ENCODE data around the gene CPT1B. TPM values are rescaled to one million over a fixed set of nuclear protein-coding genes. Genes with fewer than 3 reads are reported as not detected.
"Not testable (repeated sequence)": the region's sequence is repeated elsewhere in the genome, so short reads cannot be mapped to it uniquely, and the experiment has no call there.

The CPT1B gene
- total and polyA plus RNA-seq, 4 donors, result 8.2 to 30.1 (median 17.8) TPM

DNA sequence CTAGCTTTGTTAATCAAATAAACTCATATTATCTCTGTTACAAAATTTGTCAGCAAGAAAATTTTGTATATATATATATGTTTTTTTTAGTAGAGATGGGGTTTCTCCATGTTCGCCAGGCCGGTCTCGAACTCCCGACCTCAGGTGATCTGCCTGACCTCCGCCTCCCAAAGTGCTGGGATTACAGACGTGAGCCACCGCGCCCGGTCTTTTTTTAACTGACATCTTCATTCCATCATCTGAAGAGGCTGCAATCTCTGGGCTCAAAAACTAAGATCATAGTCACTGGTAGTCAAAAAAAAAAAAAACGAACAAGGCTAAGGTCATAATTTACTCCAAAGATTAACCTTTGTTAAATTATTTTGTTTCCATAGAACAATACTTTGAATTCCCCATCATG is 37.8 kb downstream of the CPT1B start:
- Histone ChIP-seq H3K27me3 (ENCODE audit: control insufficient read depth, insufficient read depth, low read length) (peaks cover 32% of the 10 kb centered on the region), H3K36me3 (ENCODE audit: control insufficient read depth, insufficient read depth, low read length) (no peaks in the 10 kb centered on the region), H3K4me3 (ENCODE audit: low read depth, low read length) (no peak overlapping the region), H3K9me3 (ENCODE audit: control insufficient read depth, insufficient read depth, low read length) (no peaks in the 10 kb centered on the region), H3K27ac (ENCODE audit: low read depth, low read length) (no peak overlapping the region), H3K4me1 (ENCODE audit: control insufficient read depth, insufficient read depth, low read length) (peaks cover 11% of the 10 kb centered on the region)
- 92% methylated on average over 9 of the region's 10 CpGs for WGBS (ENCODE audit: insufficient coverage)
- DNase-seq (ENCODE audit: low read depth in 4 of 6, low spot score in 6 of 6), result no peak

DNA sequence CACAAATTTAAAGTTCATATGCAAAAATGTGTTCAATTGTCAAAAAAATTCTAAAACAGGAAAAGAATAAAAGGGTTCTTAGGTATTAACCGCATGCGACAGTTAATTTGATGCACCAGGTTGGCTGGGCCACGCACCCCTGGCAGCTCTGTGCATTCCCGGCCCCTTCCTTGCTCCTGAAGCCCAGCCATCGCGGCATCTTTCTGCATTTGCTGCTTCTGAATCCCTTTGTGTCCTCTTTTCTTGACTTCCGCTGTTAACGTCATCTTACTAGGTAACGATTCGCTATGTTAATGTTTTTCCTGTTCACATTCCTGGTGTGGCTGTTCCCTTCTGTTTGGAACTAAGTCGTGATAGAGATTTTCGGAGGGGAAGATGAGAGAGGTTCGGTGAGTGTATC is 40.5 kb downstream of the CPT1B start:
- Histone ChIP-seq H3K9me3 (ENCODE audit: control insufficient read depth, insufficient read depth, low read length) (no peaks in the 10 kb centered on the region), H3K4me1 (ENCODE audit: control insufficient read depth, insufficient read depth, low read length) (no peaks in the 10 kb centered on the region), H3K27me3 (ENCODE audit: control insufficient read depth, insufficient read depth, low read length) (peaks cover 32% of the 10 kb centered on the region), H3K36me3 (ENCODE audit: control insufficient read depth, insufficient read depth, low read length) (no peaks in the 10 kb centered on the region), H3K27ac (ENCODE audit: low read depth, low read length) (no peak overlapping the region), H3K4me3 (ENCODE audit: low read depth, low read length) (no peak overlapping the region)
- no peak for DNase-seq (ENCODE audit: low read depth in 4 of 6, low spot score in 6 of 6)
- 80% methylated on average over 13 of the region's 13 CpGs for WGBS (ENCODE audit: insufficient coverage)

DNA sequence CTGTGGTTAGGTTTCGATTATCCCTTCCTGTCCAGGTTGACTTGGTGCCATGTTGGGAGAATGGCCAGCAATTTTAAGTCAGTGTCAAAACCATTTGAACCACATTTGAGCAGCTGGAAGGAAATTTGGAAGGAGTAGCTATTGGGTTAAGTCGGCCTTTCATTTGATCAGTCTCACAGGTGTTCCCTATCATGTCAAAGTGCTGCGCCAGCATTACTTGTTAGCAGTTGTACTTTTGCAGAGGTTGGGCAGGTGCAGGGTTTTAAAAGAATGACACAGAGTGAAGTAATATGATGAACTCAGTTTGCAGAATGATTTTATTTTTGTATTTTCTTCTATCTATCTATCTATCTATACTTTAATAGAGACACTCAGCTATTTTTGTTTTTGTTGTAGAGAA is 42.0 kb downstream of the CPT1B start:
- Histone ChIP-seq H3K4me1 (ENCODE audit: control insufficient read depth, insufficient read depth, low read length) (peaks cover 14% of the 10 kb centered on the region), H3K4me3 (ENCODE audit: low read depth, low read length) (no peak overlapping the region), H3K36me3 (ENCODE audit: control insufficient read depth, insufficient read depth, low read length) (no peaks in the 10 kb centered on the region), H3K9me3 (ENCODE audit: control insufficient read depth, insufficient read depth, low read length) (no peaks in the 10 kb centered on the region), H3K27ac (ENCODE audit: low read depth, low read length) (no peak overlapping the region), H3K27me3 (ENCODE audit: control insufficient read depth, insufficient read depth, low read length) (peaks cover 42% of the 10 kb centered on the region)
- WGBS (ENCODE audit: insufficient coverage), result 100% methylated on average over 1 of the region's 3 CpGs
- DNase-seq (ENCODE audit: low read depth in 4 of 6, low spot score in 6 of 6), result no peak

DNA sequence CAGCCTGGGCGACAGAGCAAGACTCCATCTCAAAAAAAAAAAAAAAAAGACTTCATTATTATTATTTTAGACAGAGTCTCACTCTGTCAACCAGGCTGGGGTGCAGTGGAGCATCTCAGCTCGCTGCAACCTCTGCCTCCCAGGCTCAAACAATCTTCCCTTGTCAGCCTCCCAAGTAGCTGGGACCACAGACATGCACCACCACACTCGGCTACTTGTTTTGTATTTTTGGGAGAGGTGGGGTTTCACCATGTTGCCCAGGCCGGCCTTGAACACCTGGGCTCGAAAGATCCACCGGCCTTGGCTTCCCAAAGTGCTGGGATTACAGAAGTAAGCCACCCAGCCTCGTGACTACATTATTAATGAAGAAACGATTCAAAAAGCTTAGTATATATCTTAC is 43.1 kb downstream of the CPT1B start:
- no peak for DNase-seq (ENCODE audit: low read depth in 4 of 6, low spot score in 6 of 6)
- no peaks in the 10 kb centered on the region for H3K9me3 ChIP-seq (ENCODE audit: control insufficient read depth, insufficient read depth, low read length)
- H3K4me3 ChIP-seq (ENCODE audit: low read depth, low read length), result no peak overlapping the region
- no peak overlapping the region for H3K27ac ChIP-seq (ENCODE audit: low read depth, low read length)
- peaks cover 53% of the 10 kb centered on the region for H3K27me3 ChIP-seq (ENCODE audit: control insufficient read depth, insufficient read depth, low read length)
- no CpG with 5 or more reads among the region's 8 CpGs for WGBS (ENCODE audit: insufficient coverage)
- peaks cover 25% of the 10 kb centered on the region for H3K4me1 ChIP-seq (ENCODE audit: control insufficient read depth, insufficient read depth, low read length)
- no peaks in the 10 kb centered on the region for H3K36me3 ChIP-seq (ENCODE audit: control insufficient read depth, insufficient read depth, low read length)

DNA sequence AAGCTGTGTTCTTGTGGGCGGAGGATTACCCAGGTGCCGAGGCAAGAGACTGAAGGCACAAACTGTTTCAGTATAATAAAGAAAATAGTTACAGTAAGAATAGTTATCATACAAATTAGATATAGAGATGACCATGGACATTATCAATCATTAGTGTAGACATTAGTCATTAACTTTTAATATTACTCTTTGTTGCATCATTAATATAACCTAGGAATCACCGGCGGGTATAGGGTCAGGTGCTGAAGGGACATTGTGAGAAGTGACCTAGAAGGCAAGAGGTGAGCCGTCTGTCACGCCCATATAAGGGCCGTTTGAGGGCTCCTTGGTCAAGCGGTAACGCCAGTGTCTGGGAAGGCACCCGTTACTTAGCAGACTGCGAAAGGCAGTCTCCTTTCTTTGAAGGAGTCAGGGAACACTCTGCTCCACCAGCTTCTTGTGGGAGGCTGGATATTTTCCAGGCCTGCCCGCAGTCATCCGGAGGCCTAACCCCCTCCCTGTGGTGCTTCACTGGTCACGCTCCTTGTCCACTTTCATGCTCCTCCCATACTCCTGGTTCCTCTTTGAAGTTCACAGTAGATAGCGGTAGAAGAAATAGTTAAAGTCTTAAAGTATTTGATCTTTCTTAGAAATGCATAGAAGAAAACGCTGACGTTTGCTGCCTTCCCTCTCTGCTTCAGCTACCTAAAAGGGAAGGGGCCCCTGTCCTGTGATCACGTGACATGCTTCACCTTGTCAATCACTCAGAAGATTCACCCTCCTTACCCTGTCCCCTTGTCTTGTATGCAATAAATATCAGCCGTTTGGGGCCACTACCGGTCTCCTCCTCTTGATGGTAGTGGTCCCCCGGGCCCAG is 44.1 kb downstream of the CPT1B start:
- H3K36me3 ChIP-seq (ENCODE audit: control insufficient read depth, insufficient read depth, low read length); DNase-seq (ENCODE audit: low read depth in 4 of 6, low spot score in 6 of 6); H3K9me3 ChIP-seq (ENCODE audit: control insufficient read depth, insufficient read depth, low read length); H3K27ac ChIP-seq (ENCODE audit: low read depth, low read length); H3K4me3 ChIP-seq (ENCODE audit: low read depth, low read length): not testable (repeated sequence)
- H3K4me1 ChIP-seq (ENCODE audit: control insufficient read depth, insufficient read depth, low read length), result peaks cover 32% of the 10 kb centered on the region
- 57% methylated on average over 8 of the region's 21 CpGs for WGBS (ENCODE audit: insufficient coverage)
- H3K27me3 ChIP-seq (ENCODE audit: control insufficient read depth, insufficient read depth, low read length), result peaks cover 61% of the 10 kb centered on the region

DNA sequence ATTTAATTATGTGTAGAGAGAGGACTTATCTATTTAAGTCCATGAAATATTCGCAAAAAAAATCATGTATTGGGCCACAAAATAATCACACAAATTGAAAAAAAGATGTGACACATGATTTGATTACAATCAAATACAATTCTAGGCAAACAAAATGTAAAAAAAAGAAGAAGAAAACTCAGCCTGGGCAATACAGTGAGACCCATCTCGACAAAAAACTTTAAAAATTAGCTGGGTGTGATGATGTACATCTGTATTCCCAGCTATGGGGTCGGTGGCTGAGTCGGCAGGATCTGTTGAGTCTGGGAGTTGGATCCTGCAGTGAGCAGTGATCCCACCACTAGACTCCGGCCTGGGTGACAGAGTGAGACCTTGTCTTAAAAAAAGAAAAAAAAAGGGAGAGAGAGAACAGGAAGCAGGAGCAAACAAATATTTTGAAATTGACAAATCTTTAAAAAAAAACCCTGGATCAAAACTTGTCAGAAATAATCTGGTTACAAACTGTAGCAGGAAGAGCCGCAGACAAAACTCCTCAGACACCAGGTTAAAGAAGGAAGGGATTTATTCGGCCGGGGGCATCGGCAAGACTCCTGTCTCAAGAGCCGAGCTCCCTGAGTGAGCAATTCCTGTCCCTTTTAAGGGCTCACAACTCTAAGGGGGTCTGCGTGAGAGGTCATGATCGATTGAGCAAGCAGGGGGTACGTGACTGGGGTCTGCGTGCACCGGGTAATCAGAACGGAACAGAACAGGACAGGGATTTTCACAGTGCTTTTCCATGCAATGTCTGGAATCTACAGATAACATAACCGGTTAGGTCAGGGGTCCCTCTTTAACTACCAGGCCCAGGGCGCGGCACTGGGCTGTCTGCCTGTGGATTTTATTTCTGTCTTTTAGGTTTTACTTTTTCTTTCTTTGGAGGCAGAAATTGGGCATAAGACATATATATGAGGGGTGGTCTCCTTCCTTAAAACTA is 45.1 kb downstream of the CPT1B start:
- no peak for DNase-seq (ENCODE audit: low read depth in 4 of 6, low spot score in 6 of 6)
- Histone ChIP-seq H3K36me3 (ENCODE audit: control insufficient read depth, insufficient read depth, low read length) (peaks cover 2% of the 10 kb centered on the region), H3K4me1 (ENCODE audit: control insufficient read depth, insufficient read depth, low read length) (peaks cover 34% of the 10 kb centered on the region), H3K9me3 (ENCODE audit: control insufficient read depth, insufficient read depth, low read length) (no peaks in the 10 kb centered on the region), H3K27me3 (ENCODE audit: control insufficient read depth, insufficient read depth, low read length) (peaks cover 64% of the 10 kb centered on the region), H3K4me3 (ENCODE audit: low read depth, low read length) (no peak overlapping the region), H3K27ac (ENCODE audit: low read depth, low read length) (no peak overlapping the region)
- 76% methylated on average over 12 of the region's 19 CpGs for WGBS (ENCODE audit: insufficient coverage)

DNA sequence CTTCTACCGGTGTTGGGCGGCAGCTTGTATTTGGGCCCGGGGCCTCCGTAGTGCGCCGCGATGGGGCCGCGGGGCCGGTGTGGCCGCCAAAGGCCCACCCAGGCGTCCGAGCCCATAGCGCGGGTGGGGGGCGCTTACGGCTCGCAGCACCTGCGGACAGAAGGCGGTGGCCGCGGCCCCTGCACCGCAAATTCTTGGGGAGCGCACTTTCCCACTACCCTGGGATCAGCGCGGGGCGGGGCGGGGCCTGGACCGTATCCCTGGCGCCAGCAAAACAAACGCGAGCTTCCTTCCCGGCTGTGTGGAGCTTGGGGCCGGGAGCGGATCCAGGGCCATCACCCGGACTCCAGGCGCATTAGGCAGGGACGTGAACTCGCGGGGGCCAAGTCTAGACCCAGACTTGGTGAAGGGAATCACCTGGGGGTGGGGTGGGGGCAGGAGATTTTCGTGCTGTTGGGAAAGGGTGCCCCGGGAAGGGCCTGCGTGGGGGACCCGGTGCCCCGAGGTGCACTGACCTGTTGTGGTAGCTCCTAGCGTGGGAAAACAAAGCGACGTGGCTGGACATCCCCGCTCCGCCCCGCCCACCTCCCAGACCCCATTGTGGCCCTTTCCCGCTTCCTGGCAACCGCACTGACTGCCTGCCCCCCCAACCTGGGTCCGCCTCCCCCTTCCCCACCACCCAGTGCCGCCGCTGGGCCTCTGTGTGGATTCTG is 46.1 kb downstream of the CPT1B start:
- H3K4me1 ChIP-seq (ENCODE audit: control insufficient read depth, insufficient read depth, low read length), result peaks cover 40% of the 10 kb centered on the region
- WGBS (ENCODE audit: insufficient coverage), result 1% methylated on average over 47 of the region's 56 CpGs

DNA sequence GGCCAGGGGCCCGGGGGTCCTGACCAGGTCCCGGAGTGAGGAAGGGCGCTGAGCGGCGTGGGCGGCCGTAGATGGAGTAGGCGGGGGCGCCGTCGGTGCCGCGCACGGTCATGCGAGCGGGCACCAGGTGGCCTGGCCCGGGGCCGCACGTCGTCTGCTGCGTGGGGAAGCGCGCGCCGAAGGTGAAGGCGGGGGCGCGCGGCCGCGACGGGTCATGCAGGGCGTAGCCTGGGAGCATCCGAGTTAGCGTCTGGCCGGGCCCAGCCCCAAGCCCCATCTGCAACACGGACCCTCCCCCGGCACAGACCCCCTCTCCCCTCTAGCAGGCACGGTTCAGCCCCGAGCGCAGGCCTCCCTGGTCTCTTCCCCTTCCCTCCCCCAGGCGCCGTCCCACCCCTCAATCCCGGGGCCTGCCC is 46.7 kb downstream of the CPT1B start:
- Histone ChIP-seq H3K9me3 (ENCODE audit: control insufficient read depth, insufficient read depth, low read length) (no peaks in the 10 kb centered on the region), H3K27ac (ENCODE audit: low read depth, low read length) (peak overlapping the region; percentile 33), H3K4me1 (ENCODE audit: control insufficient read depth, insufficient read depth, low read length) (peaks cover 46% of the 10 kb centered on the region), H3K36me3 (ENCODE audit: control insufficient read depth, insufficient read depth, low read length) (peaks cover 8% of the 10 kb centered on the region), H3K4me3 (ENCODE audit: low read depth, low read length) (peak overlapping the region; percentile 9), H3K27me3 (ENCODE audit: control insufficient read depth, insufficient read depth, low read length) (peaks cover 62% of the 10 kb centered on the region)
- WGBS (ENCODE audit: insufficient coverage), result 1% methylated on average over 44 of the region's 44 CpGs
- DNase-seq (ENCODE audit: low read depth in 4 of 6, low spot score in 6 of 6), result peak in 1 of 6 donors; percentile 29

More for the DNA sequence above, 46.1 kb downstream of the CPT1B start:
- H3K4me3 ChIP-seq (ENCODE audit: low read depth, low read length), result peak overlapping the region; percentile 12
- H3K27ac ChIP-seq (ENCODE audit: low read depth, low read length), result no peak overlapping the region
- peaks cover 64% of the 10 kb centered on the region for H3K27me3 ChIP-seq (ENCODE audit: control insufficient read depth, insufficient read depth, low read length)
- DNase-seq (ENCODE audit: low read depth in 4 of 6, low spot score in 6 of 6), result peak in 2 of 6 donors; percentile 37 to 64
- H3K9me3 ChIP-seq (ENCODE audit: control insufficient read depth, insufficient read depth, low read length), result no peaks in the 10 kb centered on the region
- peaks cover 8% of the 10 kb centered on the region for H3K36me3 ChIP-seq (ENCODE audit: control insufficient read depth, insufficient read depth, low read length)

DNA sequence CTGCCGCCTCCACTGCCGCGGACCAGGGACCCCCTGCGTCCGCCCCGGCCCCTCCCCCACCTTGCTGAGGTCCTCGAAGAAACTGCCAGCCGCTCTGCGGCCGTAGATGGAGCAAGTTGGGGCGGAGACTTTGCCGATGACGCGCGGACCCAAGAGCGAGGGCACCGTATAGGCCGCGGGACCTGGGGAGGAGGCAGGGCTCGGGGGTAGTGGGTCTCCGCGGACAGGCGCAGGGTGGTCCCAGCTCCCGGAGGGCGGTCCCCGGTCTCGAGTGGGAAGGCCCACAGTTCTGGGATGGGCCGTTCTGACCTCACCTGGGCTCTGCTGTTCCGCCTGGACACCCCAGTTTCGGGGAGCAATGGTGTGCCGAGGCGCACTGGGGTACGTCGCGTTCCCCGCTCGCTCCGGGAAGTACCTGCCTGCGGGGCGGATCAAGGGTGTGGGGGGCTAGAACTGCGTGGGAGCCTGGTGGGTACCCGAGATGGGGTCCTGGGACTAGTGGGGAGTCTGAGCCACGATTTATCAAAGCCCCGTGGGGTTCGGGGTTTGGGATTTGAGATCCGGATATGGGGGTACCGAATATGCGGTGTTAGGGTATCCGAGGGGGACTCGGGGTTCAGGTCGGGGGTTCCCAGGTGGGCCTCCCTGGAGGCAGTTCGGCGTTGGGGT is 47.2 kb downstream of the CPT1B start:
- H3K27me3 ChIP-seq (ENCODE audit: control insufficient read depth, insufficient read depth, low read length), result peaks cover 62% of the 10 kb centered on the region
- H3K36me3 ChIP-seq (ENCODE audit: control insufficient read depth, insufficient read depth, low read length), result peaks cover 8% of the 10 kb centered on the region
- peak overlapping the region; percentile 33 for H3K27ac ChIP-seq (ENCODE audit: low read depth, low read length)
- H3K9me3 ChIP-seq (ENCODE audit: control insufficient read depth, insufficient read depth, low read length), result no peaks in the 10 kb centered on the region
- H3K4me3 ChIP-seq (ENCODE audit: low read depth, low read length), result peak overlapping the region; percentile 29
- DNase-seq (ENCODE audit: low read depth in 4 of 6, low spot score in 6 of 6), result peak in 2 of 6 donors; percentile 46 to 65
- WGBS (ENCODE audit: insufficient coverage), result 7% methylated on average over 53 of the region's 53 CpGs
- H3K4me1 ChIP-seq (ENCODE audit: control insufficient read depth, insufficient read depth, low read length), result peaks cover 48% of the 10 kb centered on the region
